Measurements from ENCODE around the gene SKIDA1.

SKIDA1 gene

GRCh38 chr10:21528236-21529031 is 3.0 kb upstream of the SKIDA1 start:
- Histone ChIP-seq H3K27me3 (ENCODE audit: low read depth, low read length) (no peaks in the 10 kb centered on the region), H3K36me3 (ENCODE audit: control insufficient read depth in 1 of 2, insufficient read depth in 2 of 2, low read length in 2 of 2) (peaks cover 0 to 3% of the 10 kb centered on the region in 2 donors), H3K9me3 (ENCODE audit: control insufficient read depth in 1 of 2, low read length in 2 of 2) (no peaks in the 10 kb centered on the region), H3K4me1 (ENCODE audit: control insufficient read depth in 1 of 2, insufficient read depth in 2 of 2, low read length in 2 of 2) (peaks cover 12 to 19% of the 10 kb centered on the region in 2 donors), H3K27ac (ENCODE audit: low read length) (peak overlapping the region; percentile 52), H3K4me3 (ENCODE audit: low read depth in 1 of 2, low read length in 2 of 2) (peak overlapping the region; percentile 47 to 85)

- no peaks in the 10 kb centered on the region for H3K27me3 ChIP-seq (ENCODE audit: low read depth, low read length)
- no peaks in the 10 kb centered on the region for H3K9me3 ChIP-seq (ENCODE audit: control insufficient read depth in 1 of 2, low read length in 2 of 2)
- peak overlapping the region; percentile 47 to 85 for H3K4me3 ChIP-seq (ENCODE audit: low read depth in 1 of 2, low read length in 2 of 2)
- H3K27ac ChIP-seq (ENCODE audit: low read length) = peak overlapping the region; percentile 52
- H3K4me1 ChIP-seq (ENCODE audit: control insufficient read depth in 1 of 2, insufficient read depth in 2 of 2, low read length in 2 of 2) = peaks cover 10 to 26% of the 10 kb centered on the region in 2 donors
- peaks cover 0 to 3% of the 10 kb centered on the region in 2 donors for H3K36me3 ChIP-seq (ENCODE audit: control insufficient read depth in 1 of 2, insufficient read depth in 2 of 2, low read length in 2 of 2)
These were observed 2.2 kb upstream of the SKIDA1 start for GRCh38 chr10:21527598-21528235.

GRCh38 chr10:21526860-21527597 is 1.5 kb upstream of the SKIDA1 start:
- Histone ChIP-seq H3K9me3 (ENCODE audit: control insufficient read depth in 1 of 2, low read length in 2 of 2) (no peaks in the 10 kb centered on the region), H3K4me1 (ENCODE audit: control insufficient read depth in 1 of 2, insufficient read depth in 2 of 2, low read length in 2 of 2) (peaks cover 6 to 26% of the 10 kb centered on the region in 2 donors), H3K36me3 (ENCODE audit: control insufficient read depth in 1 of 2, insufficient read depth in 2 of 2, low read length in 2 of 2) (peaks cover 0 to 3% of the 10 kb centered on the region in 2 donors)

GRCh38 chr10:21526188-21526859 is 842 bp upstream of the SKIDA1 start:
- Histone ChIP-seq H3K4me3 (ENCODE audit: low read depth in 1 of 2, low read length in 2 of 2) (peak overlapping the region; percentile 68 to 85), H3K27me3 (ENCODE audit: low read depth, low read length) (no peaks in the 10 kb centered on the region), H3K9me3 (ENCODE audit: control insufficient read depth in 1 of 2, low read length in 2 of 2) (no peaks in the 10 kb centered on the region), H3K27ac (ENCODE audit: low read length) (peak overlapping the region; percentile 95), H3K36me3 (ENCODE audit: control insufficient read depth in 1 of 2, insufficient read depth in 2 of 2, low read length in 2 of 2) (peaks cover 0 to 3% of the 10 kb centered on the region in 2 donors), H3K4me1 (ENCODE audit: control insufficient read depth in 1 of 2, insufficient read depth in 2 of 2, low read length in 2 of 2) (peaks cover 5 to 26% of the 10 kb centered on the region in 2 donors)

More at GRCh38 chr10:21526860-21527597, 1.5 kb upstream of the SKIDA1 start:
- peak overlapping the region; percentile 68 to 85 for H3K4me3 ChIP-seq (ENCODE audit: low read depth in 1 of 2, low read length in 2 of 2)
- H3K27me3 ChIP-seq (ENCODE audit: low read depth, low read length) = no peaks in the 10 kb centered on the region
- peak overlapping the region; percentile 95 for H3K27ac ChIP-seq (ENCODE audit: low read length)

GRCh38 chr10:21524526-21525366 is 736 bp downstream of the SKIDA1 start:
- Histone ChIP-seq H3K4me1 (ENCODE audit: control insufficient read depth in 1 of 2, insufficient read depth in 2 of 2, low read length in 2 of 2) (peaks cover 9 to 33% of the 10 kb centered on the region in 2 donors), H3K4me3 (ENCODE audit: low read depth in 1 of 2, low read length in 2 of 2) (peak overlapping the region; percentile 85 to 92), H3K9me3 (ENCODE audit: control insufficient read depth in 1 of 2, low read length in 2 of 2) (no peaks in the 10 kb centered on the region), H3K36me3 (ENCODE audit: control insufficient read depth in 1 of 2, insufficient read depth in 2 of 2, low read length in 2 of 2) (peaks cover 0 to 3% of the 10 kb centered on the region in 2 donors), H3K27ac (ENCODE audit: low read length) (peak overlapping the region; percentile 95), H3K27me3 (ENCODE audit: low read depth, low read length) (no peaks in the 10 kb centered on the region)

- Histone ChIP-seq H3K4me1 (ENCODE audit: control insufficient read depth in 1 of 2, insufficient read depth in 2 of 2, low read length in 2 of 2) (peaks cover 10 to 38% of the 10 kb centered on the region in 2 donors), H3K36me3 (ENCODE audit: control insufficient read depth in 1 of 2, insufficient read depth in 2 of 2, low read length in 2 of 2) (peaks cover 0 to 3% of the 10 kb centered on the region in 2 donors), H3K9me3 (ENCODE audit: control insufficient read depth in 1 of 2, low read length in 2 of 2) (no peaks in the 10 kb centered on the region), H3K27me3 (ENCODE audit: low read depth, low read length) (peaks cover 4% of the 10 kb centered on the region), H3K4me3 (ENCODE audit: low read depth in 1 of 2, low read length in 2 of 2) (peak overlapping the region in 1 of 2 donors; percentile 85), H3K27ac (ENCODE audit: low read length) (peak overlapping the region; percentile 95)
These were observed 1.4 kb downstream of the SKIDA1 start for GRCh38 chr10:21524131-21524525.

- Histone ChIP-seq H3K4me3 (ENCODE audit: low read depth in 1 of 2, low read length in 2 of 2) (no peak overlapping the region), H3K9me3 (ENCODE audit: control insufficient read depth in 1 of 2, low read length in 2 of 2) (no peaks in the 10 kb centered on the region), H3K36me3 (ENCODE audit: control insufficient read depth in 1 of 2, insufficient read depth in 2 of 2, low read length in 2 of 2) (peaks cover 0 to 3% of the 10 kb centered on the region in 2 donors), H3K27ac (ENCODE audit: low read length) (peak overlapping the region; percentile 95), H3K27me3 (ENCODE audit: low read depth, low read length) (peaks cover 9% of the 10 kb centered on the region), H3K4me1 (ENCODE audit: control insufficient read depth in 1 of 2, insufficient read depth in 2 of 2, low read length in 2 of 2) (peaks cover 10 to 43% of the 10 kb centered on the region in 2 donors)
These were observed 1.9 kb downstream of the SKIDA1 start for GRCh38 chr10:21523557-21524008.

GRCh38 chr10:21522631-21523406 is 2.7 kb downstream of the SKIDA1 start:
- peaks cover 0 to 3% of the 10 kb centered on the region in 2 donors for H3K36me3 ChIP-seq (ENCODE audit: control insufficient read depth in 1 of 2, insufficient read depth in 2 of 2, low read length in 2 of 2)
- H3K9me3 ChIP-seq (ENCODE audit: control insufficient read depth in 1 of 2, low read length in 2 of 2) = no peaks in the 10 kb centered on the region
- no peak overlapping the region for H3K4me3 ChIP-seq (ENCODE audit: low read depth in 1 of 2, low read length in 2 of 2)
- peaks cover 16% of the 10 kb centered on the region for H3K27me3 ChIP-seq (ENCODE audit: low read depth, low read length)
- no peak overlapping the region for H3K27ac ChIP-seq (ENCODE audit: low read length)
- H3K4me1 ChIP-seq (ENCODE audit: control insufficient read depth in 1 of 2, insufficient read depth in 2 of 2, low read length in 2 of 2) = peaks cover 10 to 45% of the 10 kb centered on the region in 2 donors

- no peaks in the 10 kb centered on the region for H3K9me3 ChIP-seq (ENCODE audit: control insufficient read depth in 1 of 2, low read length in 2 of 2)
- H3K27ac ChIP-seq (ENCODE audit: low read length) = no peak overlapping the region
- peaks cover 10 to 46% of the 10 kb centered on the region in 2 donors for H3K4me1 ChIP-seq (ENCODE audit: control insufficient read depth in 1 of 2, insufficient read depth in 2 of 2, low read length in 2 of 2)
- peaks cover 0 to 3% of the 10 kb centered on the region in 2 donors for H3K36me3 ChIP-seq (ENCODE audit: control insufficient read depth in 1 of 2, insufficient read depth in 2 of 2, low read length in 2 of 2)
- no peak overlapping the region for H3K4me3 ChIP-seq (ENCODE audit: low read depth in 1 of 2, low read length in 2 of 2)
- H3K27me3 ChIP-seq (ENCODE audit: low read depth, low read length) = peaks cover 18% of the 10 kb centered on the region
These were observed 3.5 kb downstream of the SKIDA1 start for GRCh38 chr10:21521751-21522533.
